HEK293T (cell line): ENCODE data around the gene ARFIP1.

Source experiments
- CTCF ChIA-PET: fragments of 350-600 bp; formaldehyde crosslinking; extraction: SDS; loops from one replicate; lab custom pipeline; 2021; ENCODE audit warnings: antibody characterized with exemption, inconsistent platforms; lab: Yijun Ruan, JAX
- POLR2A ChIA-PET: fragments of 350-600 bp; formaldehyde crosslinking; extraction: SDS; loops from one replicate; lab custom pipeline; 2020; ENCODE audit warnings: antibody characterized with exemption, inconsistent platforms; lab: Yijun Ruan, JAX
- DNase-seq: peaks from one replicate; pipeline ENCODE4 v3.0.0; 2012; ENCODE audit warnings: mixed read lengths; ENCODE audit errors: extremely low spot score
- ARNT ChIP-seq: fragments of 450-650 bp; IDR thresholded peaks from 2 replicates; pipeline ENCODE4 v1.6.1; 2017; ENCODE audit warnings: mild to moderate bottlenecking
- BHLHE40 ChIP-seq: fragments of 450-650 bp; IDR thresholded peaks from 2 replicates; pipeline ENCODE4 v1.6.1; 2016; ENCODE audit warnings: mild to moderate bottlenecking, moderate library complexity, borderline replicate concordance
- CTBP1 ChIP-seq: fragments of 450-650 bp; IDR thresholded peaks from 2 replicates; pipeline ENCODE4 v1.6.1; 2016; ENCODE audit warnings: borderline replicate concordance
- ELF4 ChIP-seq: fragments of 450-650 bp; IDR thresholded peaks from 2 replicates; pipeline ENCODE4 v1.6.1; 2017; ENCODE audit warnings: antibody characterized with exemption
- FOXA1 ChIP-seq: fragments of 450-650 bp; IDR thresholded peaks from 2 replicates; pipeline ENCODE4 v1.6.1; 2016; ENCODE audit warnings: mild to moderate bottlenecking
- FOXK2 ChIP-seq: fragments of 450-650 bp; IDR thresholded peaks from 2 replicates; pipeline ENCODE4 v1.6.1; 2016; ENCODE audit warnings: mild to moderate bottlenecking
- FOXM1 ChIP-seq: fragments of 450-650 bp; IDR thresholded peaks from 2 replicates; pipeline ENCODE4 v1.6.1; 2017; ENCODE audit warnings: mild to moderate bottlenecking, borderline replicate concordance
- HDGF ChIP-seq: fragments of 450-650 bp; IDR thresholded peaks from 2 replicates; pipeline ENCODE4 v1.6.1; 2017; ENCODE audit warnings: antibody characterized with exemption, borderline replicate concordance
- L3MBTL2 ChIP-seq: fragments of 450-650 bp; conservative IDR thresholded peaks from 2 replicates; pipeline ENCODE4 v1.6.1; 2016; ENCODE audit warnings: mild to moderate bottlenecking
- LEF1 ChIP-seq: fragments of 450-650 bp; IDR thresholded peaks from 2 replicates; pipeline ENCODE4 v1.6.1; 2017; ENCODE audit warnings: mild to moderate bottlenecking, borderline replicate concordance
- NFRKB ChIP-seq: fragments of 450-650 bp; IDR thresholded peaks from 2 replicates; pipeline ENCODE4 v1.6.1; 2016; ENCODE audit warnings: mild to moderate bottlenecking, moderate library complexity
- PKNOX1 ChIP-seq: fragments of 450-650 bp; IDR thresholded peaks from 2 replicates; pipeline ENCODE4 v1.6.1; 2016
- SP1 ChIP-seq: fragments of 450-650 bp; IDR thresholded peaks from 2 replicates; pipeline ENCODE4 v1.6.1; 2017
- SUZ12 ChIP-seq: fragments of 450-650 bp; IDR thresholded peaks from 2 replicates; pipeline ENCODE4 v1.6.1; 2016; ENCODE audit warnings: mild to moderate bottlenecking
- TARDBP ChIP-seq: fragments of 450-650 bp; IDR thresholded peaks from 2 replicates; pipeline ENCODE4 v1.6.1; 2016
- ZNF384 ChIP-seq: fragments of 450-650 bp; IDR thresholded peaks from 2 replicates; pipeline ENCODE4 v1.6.1; 2016

The ARFIP1 gene

GRCh38 chr4:152946446-152946845 lies 166.7 kb downstream of the ARFIP1 start:
- ChIA-PET CTCF (no interaction called here), POLR2A (no interaction called here)
- TF ChIP-seq HDGF = no peak
- no peak for TF ChIP-seq CTBP1
- TF ChIP-seq FOXM1 = no peak
- no peak for TF ChIP-seq NFRKB
- TF ChIP-seq PKNOX1 = no peak
- no peak for TF ChIP-seq ZNF384
- TF ChIP-seq SP1 = no peak
- TF ChIP-seq FOXK2 = no peak
- no peak for TF ChIP-seq ARNT
- no peak for TF ChIP-seq L3MBTL2
- TF ChIP-seq FOXA1 = no peak
- no peak for TF ChIP-seq TARDBP
- no peak for TF ChIP-seq SUZ12
- DNase-seq = no peak

GRCh38 chr4:152947311-152947710 lies 167.6 kb downstream of the ARFIP1 start:
- CTCF ChIA-PET = no interaction called here
- no peak for DNase-seq
- TF ChIP-seq FOXA1 (no peak), FOXK2 (no peak), FOXM1 (no peak), PKNOX1 (no peak), HDGF (no peak), ARNT (no peak), NFRKB (no peak), LEF1 (no peak), SUZ12 (no peak), TARDBP (no peak), BHLHE40 (no peak), L3MBTL2 (no peak), CTBP1 (no peak), ELF4 (no peak), SP1 (no peak), ZNF384 (no peak)
- POLR2A ChIA-PET = no interaction called here

- DNase-seq = no peak
- TF ChIP-seq ARNT (no peak), ZNF384 (no peak), HDGF (no peak), L3MBTL2 (no peak), SP1 (no peak), NFRKB (no peak), ELF4 (no peak), LEF1 (no peak), BHLHE40 (no peak), TARDBP (no peak)
- POLR2A ChIA-PET = no interaction called here
- CTCF ChIA-PET = interaction anchor here (0.7 kb wide), 1 partner anchor 156 kb away, joined by 5 read pairs; no protein-coding TSS in a partner anchor
Observed at GRCh38 chr4:152949930-152950329, 170.2 kb downstream of the ARFIP1 start.

GRCh38 chr4:152950402-152951274 lies 170.9 kb downstream of the ARFIP1 start:
- POLR2A ChIA-PET = no interaction called here
- TF ChIP-seq L3MBTL2 (no peak), CTBP1 (no peak), FOXA1 (no peak), ARNT (no peak), ZNF384 (no peak)
- no peak for DNase-seq
- CTCF ChIA-PET = interaction anchor here (0.7 to 0.8 kb wide), 3 partner anchors 10 to 395 kb away, joined by 3 to 5 read pairs (median 4); no protein-coding TSS in a partner anchor

GRCh38 chr4:152951348-152951747 lies 171.6 kb downstream of the ARFIP1 start:
- CTCF ChIA-PET = interaction anchor here (0.6 to 0.8 kb wide), 3 partner anchors 11 to 557 kb away, joined by 3 to 4 read pairs (median 3); no protein-coding TSS in a partner anchor
- TF ChIP-seq ZNF384 (no peak), PKNOX1 (no peak)

GRCh38 chr4:152953514-152953913 lies 173.8 kb downstream of the ARFIP1 start:
- TF ChIP-seq FOXK2 (no peak), NFRKB (no peak), ELF4 (no peak), ARNT (no peak), ZNF384 (no peak), L3MBTL2 (no peak), CTBP1 (no peak), HDGF (no peak), SUZ12 (no peak), BHLHE40 (no peak), FOXA1 (no peak), TARDBP (no peak), FOXM1 (no peak), SP1 (no peak), LEF1 (no peak), PKNOX1 (no peak)
- ChIA-PET CTCF (no interaction called here), POLR2A (no interaction called here)
- DNase-seq = no peak

More at GRCh38 chr4:152951348-152951747, 171.6 kb downstream of the ARFIP1 start:
- POLR2A ChIA-PET = no interaction called here
- no peak for DNase-seq
